GM18951 (cell line): ENCODE measurements around the gene STAT5B.
"Not testable (repeated sequence)": the region's sequence is repeated elsewhere in the genome, so short reads cannot be mapped to it uniquely, and the experiment has no call there.

Source experiments
- POLR2A ChIP-seq: IDR thresholded peaks from 4 replicates; pipeline ENCODE4 v1.6.1; 2011; ENCODE audit warnings: mild to moderate bottlenecking; ENCODE audit not compliant: insufficient read length, insufficient read depth; ENCODE audit errors: extremely low read depth
- in situ Hi-C: fragments of 300-500 bp; cut with MboI; formaldehyde crosslinking; loops from one replicate; pipeline ENCODE4 v1.12.0; 2022; ENCODE audit warnings: low sequenced_read_pairs, mixed read lengths, inconsistent platforms; ENCODE audit not compliant: unreplicated experiment

The STAT5B gene

DNA sequence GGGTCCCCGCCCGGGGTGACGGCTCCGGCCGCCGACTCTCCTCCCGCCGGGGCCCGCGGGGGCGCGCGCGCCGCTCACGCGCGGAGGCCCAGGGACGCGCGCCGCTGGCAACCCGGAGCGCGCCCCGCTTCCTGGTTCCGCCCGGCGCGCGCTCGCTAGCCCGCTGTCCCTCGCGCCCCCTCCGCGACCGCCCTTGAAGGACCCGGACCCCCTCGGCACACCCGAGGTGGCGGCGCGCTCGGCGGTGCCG, at the start of gene STAT5B:
Gene STAT5B (minus strand): TSS at position 33 of the 250 bp plus-strand sequence. CDS start 44,264 bp downstream, outside the sequence.
- in situ Hi-C loops, result no loop called here
- peak; percentile 83 for TF ChIP-seq POLR2A

DNA sequence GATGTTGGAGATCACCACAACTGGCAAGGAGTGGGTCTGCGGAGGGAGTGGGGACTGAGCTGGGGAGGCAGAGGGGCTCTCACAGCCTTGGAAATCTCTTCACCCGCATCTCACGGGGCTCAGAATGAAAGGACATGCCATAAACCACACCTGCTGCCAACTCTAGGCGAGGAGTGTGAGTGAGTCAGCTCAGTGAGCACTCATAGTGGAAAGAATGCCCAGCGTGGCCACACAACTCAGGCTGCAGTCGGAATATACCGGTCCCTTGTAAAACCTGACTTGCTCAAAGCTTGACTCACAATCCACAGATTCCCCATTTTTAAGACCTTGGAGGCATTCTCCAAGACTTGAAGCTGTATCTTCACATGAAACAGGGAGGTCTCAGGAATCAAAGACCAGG, 48.8 kb upstream of the STAT5B start:
- no peak for TF ChIP-seq POLR2A
- in situ Hi-C loops, result no loop called here

DNA sequence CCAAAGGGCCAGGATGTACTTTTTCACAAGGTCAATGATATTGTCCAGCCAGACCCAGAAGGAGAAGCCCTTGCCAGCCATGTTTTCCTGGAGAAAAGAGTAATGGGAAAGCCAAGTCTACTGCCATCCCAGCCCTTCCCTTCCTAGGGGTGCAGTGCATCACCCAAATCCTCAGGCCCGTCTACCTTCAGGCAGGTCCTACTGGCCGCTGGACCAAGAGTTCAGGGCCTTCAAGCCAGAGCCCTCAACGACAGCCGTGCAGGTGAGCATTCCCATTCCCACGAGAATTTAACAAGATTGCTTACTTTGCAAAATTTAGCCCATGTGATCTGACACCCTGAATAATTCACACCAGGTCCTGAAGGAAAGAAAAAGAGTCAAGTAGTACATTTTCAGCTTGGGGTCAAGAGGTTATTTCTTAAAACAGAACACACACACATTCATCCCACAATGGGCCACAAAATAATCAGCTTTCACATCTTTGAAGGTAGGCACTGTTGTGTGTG, 47.1 kb upstream of the STAT5B start:
- TF ChIP-seq POLR2A, result no peak

DNA sequence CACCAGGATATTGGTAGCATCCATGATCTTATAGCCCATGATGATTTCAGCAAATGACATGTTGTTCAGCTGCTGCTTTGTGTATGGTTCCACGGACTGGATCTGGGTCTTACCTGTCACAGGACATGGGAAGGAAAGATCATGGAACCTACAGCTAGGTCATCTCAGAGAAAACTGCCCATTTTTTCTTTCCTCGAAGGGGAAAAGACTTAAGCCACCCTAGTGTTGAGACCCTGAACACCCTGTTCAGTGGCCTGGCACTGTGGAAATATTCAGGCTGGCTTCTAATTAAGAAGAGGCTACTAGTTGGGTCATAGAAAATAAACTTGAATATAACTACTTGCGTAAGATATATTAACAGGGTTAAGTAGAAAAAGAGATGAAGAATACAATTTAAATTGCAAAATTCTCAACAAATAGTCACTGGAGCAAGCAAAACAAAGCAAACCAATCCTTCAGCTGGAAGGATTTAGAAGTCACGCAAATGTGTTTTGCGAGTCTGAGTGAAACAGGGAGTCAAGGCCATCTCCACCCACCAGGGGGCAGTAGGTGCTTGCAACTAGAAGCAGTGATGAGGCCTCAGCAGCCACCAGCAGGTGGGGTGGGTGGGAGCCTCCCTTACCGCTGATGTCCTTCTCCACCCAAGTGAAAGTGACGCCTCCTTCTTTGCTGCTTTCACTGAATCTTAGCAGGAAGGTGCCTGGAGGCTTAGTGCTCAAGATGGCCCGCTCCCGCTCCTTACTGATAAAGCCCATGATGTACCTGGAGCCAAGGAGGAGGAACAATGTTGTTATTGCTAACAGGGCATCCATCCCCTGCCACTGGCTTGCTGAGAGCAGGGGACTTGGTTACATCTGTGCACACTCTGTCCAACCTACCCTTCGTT, 46.4 kb upstream of the STAT5B start:
- TF ChIP-seq POLR2A, result no peak
- in situ Hi-C loops, result loop anchor here (5.0 kb wide), 2 partner anchors 80 to 205 kb away; no protein-coding TSS in a partner anchor

More for the DNA sequence above, 47.1 kb upstream of the STAT5B start:
- in situ Hi-C loops, result loop anchor here (5.0 kb wide), 2 partner anchors 79 to 204 kb away; no protein-coding TSS in a partner anchor

DNA sequence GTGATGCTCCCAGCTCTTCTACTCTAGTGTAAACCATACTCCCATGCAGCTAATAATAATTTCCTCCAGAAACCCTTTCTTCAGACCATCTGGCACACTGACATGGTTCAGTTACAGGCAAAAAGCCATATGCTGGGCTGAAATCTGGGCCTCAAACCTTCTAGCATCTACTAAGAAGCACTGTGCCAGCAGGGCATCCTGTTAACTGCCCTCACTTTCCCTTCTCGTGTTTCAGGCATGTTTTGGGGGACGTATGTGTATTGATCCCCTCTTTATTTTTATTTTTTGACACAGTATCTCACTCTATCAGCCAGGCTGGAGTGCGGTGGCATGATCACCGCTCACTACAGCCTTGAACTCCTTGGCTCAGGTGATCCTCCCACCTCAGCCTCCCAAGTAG, 45.4 kb upstream of the STAT5B start:
- in situ Hi-C loops, result loop anchor here (5.0 kb wide), 2 partner anchors 81 to 206 kb away; no protein-coding TSS in a partner anchor
- TF ChIP-seq POLR2A, result no peak

DNA sequence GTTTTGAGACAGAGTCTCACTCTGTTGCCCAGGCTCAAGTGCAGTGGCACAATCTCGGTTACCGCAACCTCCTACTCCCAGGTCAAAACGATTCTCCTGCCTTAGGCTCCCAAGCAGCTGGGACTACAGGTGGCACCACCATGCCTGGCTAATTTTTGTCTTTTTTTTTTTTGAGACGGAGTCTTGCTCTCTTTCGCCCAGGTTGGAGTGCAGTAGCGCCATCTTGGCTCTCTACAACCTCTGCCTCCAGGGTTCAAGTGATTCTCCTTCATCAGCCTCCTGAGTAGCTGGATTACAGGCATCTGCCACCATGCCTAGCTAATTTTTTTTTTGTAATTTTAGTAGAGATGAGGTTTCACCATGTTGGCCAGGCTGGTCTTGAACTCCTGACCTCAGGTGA, 41.8 kb upstream of the STAT5B start:
- in situ Hi-C loops, result not testable (repeated sequence)

DNA sequence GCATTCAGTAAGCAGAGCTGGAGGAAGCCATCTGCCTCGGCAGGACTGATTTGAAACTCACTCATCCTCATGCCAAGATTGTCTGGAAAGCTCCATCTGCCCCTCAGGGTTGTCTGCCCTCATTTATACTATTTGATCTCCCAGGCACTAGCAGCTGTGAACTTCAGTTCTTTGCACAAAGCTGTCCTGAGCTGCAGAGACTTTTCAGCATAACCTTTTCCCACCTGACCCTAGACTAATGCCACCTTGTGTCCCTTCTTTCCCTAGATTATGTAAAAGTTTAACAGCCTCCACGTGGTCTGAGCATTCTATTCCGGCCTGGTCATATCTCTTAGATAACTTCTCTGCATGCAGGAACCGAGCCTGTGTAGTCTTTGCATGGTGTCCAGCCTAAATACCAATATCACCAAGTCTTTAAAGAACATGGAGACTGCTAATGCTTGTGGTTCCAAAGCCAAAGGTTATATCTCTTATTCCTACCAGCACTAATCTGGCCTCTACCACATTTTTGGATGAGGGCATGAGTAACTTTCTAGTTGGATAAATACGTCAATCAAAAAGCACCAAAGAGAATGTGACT, 41.2 kb upstream of the STAT5B start:
- TF ChIP-seq POLR2A, result no peak
- in situ Hi-C loops, result no loop called here

DNA sequence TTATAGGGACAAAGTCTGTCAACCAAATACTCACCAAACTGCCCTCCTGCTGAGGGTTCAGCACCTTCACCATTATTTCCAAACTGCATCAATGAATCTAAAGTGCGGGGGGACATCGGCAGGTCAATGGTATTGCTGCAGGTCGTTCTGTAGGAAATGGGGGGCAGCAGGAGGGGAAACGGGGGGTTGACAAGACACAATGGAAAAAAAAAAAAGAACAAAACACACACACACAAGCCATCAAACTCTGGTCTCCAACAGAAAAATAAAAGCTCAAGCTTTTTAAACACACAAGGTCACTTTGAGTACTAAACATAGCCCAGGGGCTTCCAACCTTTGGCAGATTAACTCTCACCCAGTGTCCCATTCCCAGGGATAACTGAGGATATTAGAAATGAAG, 40.6 kb upstream of the STAT5B start:
- in situ Hi-C loops, result no loop called here

DNA sequence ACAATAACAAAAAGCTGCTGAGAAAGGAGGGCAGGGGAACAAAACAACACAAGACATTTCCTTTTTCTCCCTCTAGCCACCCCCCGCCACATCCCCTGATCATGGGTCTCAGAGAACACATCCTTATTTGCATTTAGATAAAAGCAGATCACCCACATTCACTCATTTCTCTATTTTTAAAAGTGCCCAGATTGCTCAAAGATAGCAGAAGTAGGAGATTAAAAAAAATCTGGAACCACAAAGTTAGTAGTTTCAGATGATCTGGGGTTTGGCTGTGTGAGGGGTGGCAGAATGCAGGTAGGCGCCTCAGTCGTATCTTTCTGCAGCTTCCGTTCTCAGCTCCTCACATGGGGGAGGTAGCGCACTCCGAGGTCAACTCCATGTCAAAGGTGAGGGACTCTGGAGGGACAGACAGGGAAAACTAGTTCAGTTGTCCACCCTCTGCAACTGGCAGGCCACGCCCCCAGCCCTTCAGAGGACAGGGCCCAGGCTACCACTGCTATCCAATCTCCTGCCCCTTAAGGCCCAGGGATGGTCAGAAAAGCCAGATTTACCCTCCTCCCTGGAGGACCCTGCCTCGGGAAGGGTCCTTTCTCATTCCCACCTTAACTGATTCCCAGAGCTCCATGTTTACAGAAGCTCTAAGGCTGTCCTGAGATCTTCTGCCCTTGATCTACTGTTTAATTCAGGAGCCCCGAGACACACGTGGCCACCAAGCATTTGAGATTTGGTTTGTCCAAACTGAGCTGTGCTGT, 39.4 kb upstream of the STAT5B start:
- in situ Hi-C loops, result no loop called here
- no peak for TF ChIP-seq POLR2A

More for the DNA sequence above, 40.6 kb upstream of the STAT5B start:
- TF ChIP-seq POLR2A, result no peak

DNA sequence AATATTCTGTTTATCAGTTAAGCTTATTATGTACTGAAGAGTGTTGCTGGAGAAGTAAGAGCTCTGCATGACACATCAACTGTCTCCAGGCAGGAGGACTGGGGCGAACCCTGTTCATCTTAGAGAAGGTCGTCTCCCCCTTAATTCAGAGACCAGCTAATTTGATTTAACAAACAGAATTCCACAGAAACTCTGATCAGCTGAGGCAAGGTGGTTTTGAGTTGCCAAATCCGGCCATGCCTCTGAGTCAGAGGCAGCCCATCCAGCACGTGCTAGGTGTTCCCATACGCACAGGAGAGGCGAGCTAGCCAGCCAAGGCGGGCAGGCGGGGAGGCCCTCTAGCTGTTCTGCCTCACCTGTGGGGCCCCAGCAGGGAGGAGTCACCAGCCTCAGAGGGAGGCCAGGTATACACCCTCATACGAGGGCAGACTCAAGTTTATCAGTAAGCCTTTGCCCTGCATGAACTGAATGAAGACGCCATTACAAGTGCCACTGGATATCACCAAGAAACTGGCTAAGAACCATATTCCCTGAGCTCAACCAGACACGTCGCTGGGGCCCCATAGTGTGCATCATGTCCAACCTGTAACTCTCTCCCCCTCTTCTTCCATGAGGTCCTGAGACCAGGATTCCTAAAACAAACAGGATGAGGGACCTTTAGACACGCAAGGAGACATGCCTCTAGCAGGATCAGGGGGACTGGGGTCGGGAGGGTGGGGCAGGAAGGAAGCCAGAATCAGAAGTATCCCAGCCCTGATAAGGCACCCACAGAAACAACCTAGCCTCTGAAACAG, 37.8 kb upstream of the STAT5B start:
- in situ Hi-C loops, result no loop called here
- TF ChIP-seq POLR2A, result no peak

DNA sequence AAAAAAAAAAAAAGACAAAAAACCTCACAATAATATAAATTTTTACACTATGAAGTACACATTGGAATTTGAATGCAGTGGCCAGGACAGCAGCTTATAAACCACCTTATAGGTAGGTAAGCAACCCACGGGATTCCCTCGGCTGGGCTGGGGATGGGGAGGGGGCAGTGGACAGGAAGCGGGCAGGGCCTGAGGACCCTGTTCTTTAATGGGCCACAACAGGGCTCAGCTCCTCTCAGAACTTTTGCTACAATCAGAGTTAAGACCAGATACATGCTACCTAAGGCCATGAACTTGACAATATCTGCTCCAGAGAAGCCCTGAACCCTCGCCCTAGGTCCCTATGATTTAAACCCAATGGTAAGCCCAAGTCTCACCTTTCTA, 37.2 kb upstream of the STAT5B start:
- no peak for TF ChIP-seq POLR2A
- in situ Hi-C loops, result no loop called here

DNA sequence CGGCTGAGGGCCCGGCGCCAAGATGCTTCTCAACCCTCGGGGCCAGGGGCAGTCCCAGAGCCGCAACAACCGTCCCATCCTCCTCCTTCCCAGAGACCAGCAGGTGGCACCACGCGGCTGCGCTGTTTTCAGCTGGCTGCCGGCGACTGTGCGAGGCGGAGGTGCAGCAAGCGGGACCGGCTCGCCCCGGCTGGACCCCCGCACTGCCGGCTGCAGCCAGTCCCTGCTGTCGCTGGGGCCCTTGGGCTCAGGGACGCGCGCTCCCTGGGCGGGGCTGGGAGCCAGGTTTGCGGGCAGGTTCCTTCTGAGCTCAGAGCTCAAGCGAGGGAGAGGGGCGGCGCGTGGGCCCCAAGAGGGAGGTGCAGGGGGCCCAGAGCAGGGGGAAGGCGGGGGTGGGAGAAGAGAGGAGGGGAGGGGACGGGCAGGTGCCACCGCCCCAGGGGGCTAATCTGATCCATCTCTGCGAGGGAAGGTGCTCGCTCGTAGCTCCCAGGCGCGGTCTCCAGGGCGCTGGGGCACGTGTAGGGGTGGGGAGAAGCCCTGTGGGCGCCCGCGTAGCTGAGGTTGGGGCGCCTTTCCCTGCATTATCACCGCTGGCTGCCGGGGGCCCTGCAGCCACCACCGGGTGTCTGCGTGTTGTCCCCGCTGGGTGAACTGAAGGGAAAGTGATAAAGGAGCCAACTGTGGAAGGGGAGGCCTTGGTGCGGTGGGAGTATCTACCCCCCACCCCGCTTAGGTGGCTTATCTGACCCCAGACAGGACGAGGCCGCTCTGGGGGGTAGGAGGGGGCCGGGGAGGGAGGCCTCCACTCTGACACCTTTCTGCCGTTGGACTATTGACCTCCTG, 36.3 kb upstream of the STAT5B start:
- peak; percentile 37 for TF ChIP-seq POLR2A
- in situ Hi-C loops, result no loop called here
